ENCODE data around the gene FRMPD2.

The FRMPD2 gene

GRCh38 chr10:48236199-48236621, 38.3 kb downstream of the FRMPD2 start:
- Histone ChIP-seq H2AFZ (ENCODE audit: low read length) (no peak overlapping the region), H2BK12ac (ENCODE audit: low read length) (no peak overlapping the region), H3K23ac (ENCODE audit: low read depth, low read length, poor library complexity) (no peak overlapping the region), H3K4me2 (ENCODE audit: insufficient read depth, low read length, poor library complexity, severe bottlenecking) (no peak overlapping the region), H3K27ac (replicated peaks; ENCODE audit: low read length) (no peak overlapping the region), H3K79me1 (ENCODE audit: low read depth, low read length) (no peaks in the 10 kb centered on the region), H4K91ac (ENCODE audit: low read depth, low read length, poor library complexity) (no peak overlapping the region), H2BK120ac (ENCODE audit: low read depth, low read length) (no peak overlapping the region), H3K9ac (ENCODE audit: low read depth, low read length, poor library complexity) (no peak overlapping the region), H3K4ac (ENCODE audit: low read length) (no peak overlapping the region), H4K8ac (ENCODE audit: low read depth, low read length) (no peak overlapping the region), H2BK5ac (ENCODE audit: low read length) (no peak overlapping the region), H3K18ac (ENCODE audit: low read length) (no peak overlapping the region), H3K27me3 (ENCODE audit: control insufficient read depth in 3 of 3, insufficient read depth in 3 of 3, low read depth in 1 of 3, low read length in 3 of 3) (no peaks in the 10 kb centered on the region), H3K36me3 (replicated peaks in 1 of 2; ENCODE audit: control insufficient read depth in 2 of 2, insufficient read depth in 2 of 2, low read length in 2 of 2) (no peaks in the 10 kb centered on the region), H3K4me3 (ENCODE audit: low read length in 2 of 2) (no peak overlapping the region), H3K9me3 (replicated peaks in 1 of 2; ENCODE audit: control insufficient read depth in 2 of 2, insufficient read depth in 1 of 2, low read depth in 1 of 2, low read length in 2 of 2) (no peaks in the 10 kb centered on the region), H3K4me1 (ENCODE audit: control insufficient read depth in 2 of 2, insufficient read depth in 1 of 2, low read depth in 1 of 2, low read length in 2 of 2) (peaks cover 0 to 14% of the 10 kb centered on the region in 2 donors), H2AK5ac (ENCODE audit: low read depth, low read length) (peak overlapping the region; percentile 9), H3K14ac (ENCODE audit: low read length) (no peak overlapping the region), H2BK15ac (ENCODE audit: low read length) (no peak overlapping the region)
- no CpG with 5 or more reads among the region's 6 CpGs for WGBS, 2 donors (ENCODE audit: extremely low coverage in 2 of 2, insufficient read length in 2 of 2, insufficient replicate concordance in 1 of 2)
- no peak for DNase-seq (ENCODE audit: low spot score)

GRCh38 chr10:48235501-48235900, 39.0 kb downstream of the FRMPD2 start:
- no peak overlapping the region for H2BK5ac ChIP-seq (ENCODE audit: low read length)
- H3K4ac ChIP-seq (ENCODE audit: low read length) = no peak overlapping the region
- no peak overlapping the region for H2AFZ ChIP-seq (ENCODE audit: low read length)
- peaks cover 0 to 14% of the 10 kb centered on the region in 2 donors for H3K4me1 ChIP-seq (ENCODE audit: control insufficient read depth in 2 of 2, insufficient read depth in 1 of 2, low read depth in 1 of 2, low read length in 2 of 2)
- H3K27me3 ChIP-seq (ENCODE audit: control insufficient read depth in 3 of 3, insufficient read depth in 3 of 3, low read depth in 1 of 3, low read length in 3 of 3) = no peaks in the 10 kb centered on the region
- no peak overlapping the region for H3K14ac ChIP-seq (ENCODE audit: low read length)
- no peak overlapping the region for H3K27ac ChIP-seq (replicated peaks; ENCODE audit: low read length)
- H3K9me3 ChIP-seq (replicated peaks in 1 of 2; ENCODE audit: control insufficient read depth in 2 of 2, insufficient read depth in 1 of 2, low read depth in 1 of 2, low read length in 2 of 2) = no peaks in the 10 kb centered on the region
- H2BK120ac ChIP-seq (ENCODE audit: low read depth, low read length) = peak overlapping the region; percentile 38
- H3K23ac ChIP-seq (ENCODE audit: low read depth, low read length, poor library complexity) = no peak overlapping the region
- H3K18ac ChIP-seq (ENCODE audit: low read length) = peak overlapping the region; percentile 36
- no peak for DNase-seq (ENCODE audit: low spot score)
- H2BK15ac ChIP-seq (ENCODE audit: low read length) = no peak overlapping the region
- peak overlapping the region; percentile 11 for H2AK5ac ChIP-seq (ENCODE audit: low read depth, low read length)
- no CpG with 5 or more reads among the region's 4 CpGs for WGBS, 2 donors (ENCODE audit: extremely low coverage in 2 of 2, insufficient read length in 2 of 2, insufficient replicate concordance in 1 of 2)
- no peak overlapping the region for H3K4me2 ChIP-seq (ENCODE audit: insufficient read depth, low read length, poor library complexity, severe bottlenecking)
- H4K91ac ChIP-seq (ENCODE audit: low read depth, low read length, poor library complexity) = no peak overlapping the region
- no peak overlapping the region for H4K8ac ChIP-seq (ENCODE audit: low read depth, low read length)
- no peak overlapping the region for H2BK12ac ChIP-seq (ENCODE audit: low read length)
- no peaks in the 10 kb centered on the region for H3K79me1 ChIP-seq (ENCODE audit: low read depth, low read length)
- no peak overlapping the region for H3K4me3 ChIP-seq (ENCODE audit: low read length in 2 of 2)
- no peaks in the 10 kb centered on the region for H3K36me3 ChIP-seq (replicated peaks in 1 of 2; ENCODE audit: control insufficient read depth in 2 of 2, insufficient read depth in 2 of 2, low read length in 2 of 2)
- H3K9ac ChIP-seq (ENCODE audit: low read depth, low read length, poor library complexity) = no peak overlapping the region

GRCh38 chr10:48234787-48235186, 39.7 kb downstream of the FRMPD2 start:
- Histone ChIP-seq H4K8ac (ENCODE audit: low read depth, low read length) (no peak overlapping the region), H2BK5ac (ENCODE audit: low read length) (no peak overlapping the region), H3K4me3 (ENCODE audit: low read length in 2 of 2) (no peak overlapping the region), H3K79me1 (ENCODE audit: low read depth, low read length) (no peaks in the 10 kb centered on the region), H2AFZ (ENCODE audit: low read length) (no peak overlapping the region), H3K9me3 (replicated peaks in 1 of 2; ENCODE audit: control insufficient read depth in 2 of 2, insufficient read depth in 1 of 2, low read depth in 1 of 2, low read length in 2 of 2) (no peaks in the 10 kb centered on the region), H4K91ac (ENCODE audit: low read depth, low read length, poor library complexity) (no peak overlapping the region), H3K4ac (ENCODE audit: low read length) (no peak overlapping the region), H3K4me2 (ENCODE audit: insufficient read depth, low read length, poor library complexity, severe bottlenecking) (no peak overlapping the region), H3K36me3 (replicated peaks in 1 of 2; ENCODE audit: control insufficient read depth in 2 of 2, insufficient read depth in 2 of 2, low read length in 2 of 2) (no peaks in the 10 kb centered on the region), H2AK5ac (ENCODE audit: low read depth, low read length) (no peak overlapping the region), H2BK12ac (ENCODE audit: low read length) (no peak overlapping the region), H2BK15ac (ENCODE audit: low read length) (no peak overlapping the region), H3K27ac (replicated peaks; ENCODE audit: low read length) (no peak overlapping the region), H3K18ac (ENCODE audit: low read length) (no peak overlapping the region), H3K14ac (ENCODE audit: low read length) (no peak overlapping the region), H3K27me3 (ENCODE audit: control insufficient read depth in 3 of 3, insufficient read depth in 3 of 3, low read depth in 1 of 3, low read length in 3 of 3) (no peaks in the 10 kb centered on the region), H2BK120ac (ENCODE audit: low read depth, low read length) (no peak overlapping the region), H3K4me1 (ENCODE audit: control insufficient read depth in 2 of 2, insufficient read depth in 1 of 2, low read depth in 1 of 2, low read length in 2 of 2) (peaks cover 0 to 14% of the 10 kb centered on the region in 2 donors), H3K9ac (ENCODE audit: low read depth, low read length, poor library complexity) (no peak overlapping the region), H3K23ac (ENCODE audit: low read depth, low read length, poor library complexity) (no peak overlapping the region)
- no peak for DNase-seq (ENCODE audit: low spot score)
- no CpG with 5 or more reads among the region's 4 CpGs for WGBS, 2 donors (ENCODE audit: extremely low coverage in 2 of 2, insufficient read length in 2 of 2, insufficient replicate concordance in 1 of 2)

- no peak overlapping the region for H3K4me2 ChIP-seq (ENCODE audit: insufficient read depth, low read length, poor library complexity, severe bottlenecking)
- no CpG with 5 or more reads among the region's 1 CpG for WGBS, 2 donors (ENCODE audit: extremely low coverage in 2 of 2, insufficient read length in 2 of 2, insufficient replicate concordance in 1 of 2)
- no peak overlapping the region for H3K18ac ChIP-seq (ENCODE audit: low read length)
- H3K79me1 ChIP-seq (ENCODE audit: low read depth, low read length) = no peaks in the 10 kb centered on the region
- no peak overlapping the region for H2BK120ac ChIP-seq (ENCODE audit: low read depth, low read length)
- no peak overlapping the region for H3K4me3 ChIP-seq (ENCODE audit: low read length in 2 of 2)
- no peak overlapping the region for H3K4ac ChIP-seq (ENCODE audit: low read length)
- no peak overlapping the region for H4K91ac ChIP-seq (ENCODE audit: low read depth, low read length, poor library complexity)
- H2BK12ac ChIP-seq (ENCODE audit: low read length) = no peak overlapping the region
- H2BK5ac ChIP-seq (ENCODE audit: low read length) = no peak overlapping the region
- H3K36me3 ChIP-seq (replicated peaks in 1 of 2; ENCODE audit: control insufficient read depth in 2 of 2, insufficient read depth in 2 of 2, low read length in 2 of 2) = no peaks in the 10 kb centered on the region
- no peak overlapping the region for H3K27ac ChIP-seq (replicated peaks; ENCODE audit: low read length)
- H3K9me3 ChIP-seq (replicated peaks in 1 of 2; ENCODE audit: control insufficient read depth in 2 of 2, insufficient read depth in 1 of 2, low read depth in 1 of 2, low read length in 2 of 2) = no peaks in the 10 kb centered on the region
- H2BK15ac ChIP-seq (ENCODE audit: low read length) = no peak overlapping the region
- H4K8ac ChIP-seq (ENCODE audit: low read depth, low read length) = no peak overlapping the region
- H2AFZ ChIP-seq (ENCODE audit: low read length) = no peak overlapping the region
- no peak overlapping the region for H3K14ac ChIP-seq (ENCODE audit: low read length)
- H2AK5ac ChIP-seq (ENCODE audit: low read depth, low read length) = no peak overlapping the region
- no peak overlapping the region for H3K23ac ChIP-seq (ENCODE audit: low read depth, low read length, poor library complexity)
- no peak overlapping the region for H3K9ac ChIP-seq (ENCODE audit: low read depth, low read length, poor library complexity)
- DNase-seq (ENCODE audit: low spot score) = no peak
- H3K27me3 ChIP-seq (ENCODE audit: control insufficient read depth in 3 of 3, insufficient read depth in 3 of 3, low read depth in 1 of 3, low read length in 3 of 3) = no peaks in the 10 kb centered on the region
- peaks cover 0 to 14% of the 10 kb centered on the region in 2 donors for H3K4me1 ChIP-seq (ENCODE audit: control insufficient read depth in 2 of 2, insufficient read depth in 1 of 2, low read depth in 1 of 2, low read length in 2 of 2)
These were observed 40.2 kb downstream of the FRMPD2 start for GRCh38 chr10:48234295-48234694.

All from neuronal stem cell (in vitro differentiated cells).